K562 (cell line): ENCODE measurements around the gene SREBF1. TPM values are rescaled to one million over a fixed set of nuclear protein-coding genes. Genes with fewer than 3 reads are reported as not detected.

Experiments used
- ATAC-seq: fragments of 200-7000 bp; cut with Tn5 transposase; 3 replicates; pipeline ENCODE4 v1.9.1; 2020; ENCODE audit warnings: moderate library complexity
- BruUV-seq: library from RNA; stranded (reverse); fragments of 400-500 nt; replicated peaks from 2 replicates; lab custom pipeline; 2021; lab: Mats Ljungman, UMichigan
- CTCF ChIA-PET: fragments of 300-600 bp; formaldehyde crosslinking; extraction: SDS; loops from one replicate; lab custom pipeline; 2021; ENCODE audit warnings: low intra/inter-chr PET ratio; lab: Yijun Ruan, JAX
- POLR2A ChIA-PET: fragments of 300-600, 350-650 bp; sonication (Branson Sonifier 250); formaldehyde crosslinking; extraction: SDS; loops from one replicate; lab custom pipeline; 2021; ENCODE audit warnings: antibody characterized with exemption, inconsistent platforms; lab: Yijun Ruan, JAX
- DNase-seq, 4 experiments: peaks; one replicate each; pipeline versions ENCODE4 v3.0.0 to v3.0.0-alpha.2; 2011 to 2018; ENCODE audit warnings: low spot score in 3 of 4, mixed read lengths in 3 of 4; ENCODE audit errors: extremely low read depth in 1 of 4
- FAIRE-seq: peaks from 2 replicates; lab custom pipeline; 2011; peaks lifted over from hg19 to GRCh38; lab: Jason Lieb, UNC
- H2AFZ ChIP-seq: 2 replicates; pipeline ENCODE4 v1.6.0; 2011; ENCODE audit warnings: low read depth, low read length, control low read depth, inconsistent platforms
- H3K27ac ChIP-seq: fragments of 200-600 bp; 3 replicates; pipeline ENCODE4 v1.8.0; 2011; ENCODE audit warnings: low read depth, mild to moderate bottlenecking, control low read depth, inconsistent platforms, low read length, moderate library complexity, mixed read lengths; ENCODE audit errors: extremely low read depth
- H3K27me3 ChIP-seq, 2 experiments: fragments of 300-600 bp in 1 of 2; 2 replicates in 1 of 2; 3 replicates in 1 of 2; pipeline versions ENCODE4 v1.6.0 to v1.8.0; 2011; ENCODE audit warnings: inconsistent platforms in 2 of 2, low read length in 2 of 2, mild to moderate bottlenecking in 1 of 2, mixed read lengths in 1 of 2, moderate library complexity in 1 of 2; ENCODE audit not compliant: control insufficient read depth in 2 of 2, insufficient read depth in 2 of 2
- H3K36me3 ChIP-seq: fragments of 300-600 bp; 3 replicates; pipeline ENCODE4 v1.8.0; 2011; ENCODE audit warnings: mild to moderate bottlenecking, low read length, inconsistent platforms; ENCODE audit not compliant: control insufficient read depth, insufficient read depth
- H3K4me1 ChIP-seq, 2 experiments: fragments of 200-600 bp in 1 of 2; replicated peaks in 1 of 2; 2 replicates in 1 of 2; 3 replicates in 1 of 2; pipeline versions ENCODE4 v1.5.1 to v1.8.0; 2011; ENCODE audit warnings: inconsistent platforms in 2 of 2, low read length in 2 of 2, mild to moderate bottlenecking in 1 of 2, mixed read lengths in 1 of 2, moderate library complexity in 1 of 2; ENCODE audit not compliant: control insufficient read depth in 2 of 2, insufficient read depth in 2 of 2
- H3K4me2 ChIP-seq: 2 replicates; pipeline ENCODE4 v1.6.1; 2011; ENCODE audit warnings: low read length, control low read depth, inconsistent platforms, mixed read lengths; ENCODE audit not compliant: insufficient read depth
- H3K4me3 ChIP-seq: fragments of 200-600 bp; sonication (generic), shearing (Covaris generic); 2 replicates; pipeline ENCODE4 v1.5.1; 2016; ENCODE audit warnings: control low read depth, inconsistent platforms
- H3K79me2 ChIP-seq: fragments of 200-600 bp; 3 replicates; pipeline ENCODE4 v1.8.0; 2011; ENCODE audit warnings: low read length, inconsistent platforms; ENCODE audit not compliant: control insufficient read depth, insufficient read depth
- H3K9ac ChIP-seq, 2 experiments: 2 replicates each; pipeline versions ENCODE4 v1.6.0 to v1.6.1; 2011; ENCODE audit warnings: low read depth in 2 of 2, low read length in 2 of 2, control low read depth in 1 of 2, inconsistent platforms in 1 of 2, mild to moderate bottlenecking in 1 of 2, mixed read lengths in 1 of 2; ENCODE audit not compliant: insufficient read depth in 1 of 2
- H3K9me1 ChIP-seq: one replicate; pipeline ENCODE4 v1.6.0; 2011; ENCODE audit warnings: inconsistent platforms, mild to moderate bottlenecking, low read length, moderate library complexity; ENCODE audit not compliant: control insufficient read depth, insufficient read depth
- H3K9me3 ChIP-seq: replicated peaks from 2 replicates; pipeline ENCODE4 v1.5.1; 2011; ENCODE audit warnings: low read depth, low read length, inconsistent platforms; ENCODE audit not compliant: control insufficient read depth, insufficient read depth
- H4K20me1 ChIP-seq: replicated peaks from 2 replicates; pipeline ENCODE4 v1.6.1; 2011; ENCODE audit warnings: low read length, inconsistent platforms, mixed read lengths; ENCODE audit not compliant: control insufficient read depth, insufficient read depth
- ELF1 ChIP-seq: fragments of 200-800 bp; sonication (Bioruptor generic); IDR thresholded peaks from 2 replicates; pipeline ENCODE4 v1.6.1; 2016; ENCODE audit warnings: missing genetic modification characterization, missing compliant biosample characterization
- FOSL1 ChIP-seq: fragments of 200-800 bp; sonication (Bioruptor generic); conservative IDR thresholded peaks from 2 replicates; pipeline ENCODE4 v1.6.1; 2016; ENCODE audit warnings: missing genetic modification characterization, missing compliant biosample characterization
- MEF2D ChIP-seq: conservative IDR thresholded peaks from 2 replicates; pipeline ENCODE4 v1.6.1; 2016; ENCODE audit warnings: low read depth, missing genetic modification characterization, missing compliant biosample characterization
- MGA ChIP-seq: fragments of 450-650 bp; IDR thresholded peaks from 2 replicates; pipeline ENCODE4 v1.6.1; 2016; ENCODE audit warnings: mild to moderate bottlenecking, moderate library complexity
- TCF15 ChIP-seq: fragments of 250-450 bp; sonication (Bioruptor Pico); IDR thresholded peaks from 2 replicates; pipeline ENCODE4 v1.8.0; 2022; ENCODE audit warnings: moderate library complexity, mild to moderate bottlenecking, inconsistent platforms
- TEAD1 ChIP-seq, 2 experiments: fragments of 450-650 bp in 1 of 2; sonication (generic) in 1 of 2; formaldehyde crosslinking; IDR thresholded peaks; 2 replicates each; pipeline versions ENCODE4 v1.4.0 to v1.8.0; 2020 to 2022; ENCODE audit warnings: mild to moderate bottlenecking in 2 of 2, missing genetic modification reagents in 1 of 2
- USF2 ChIP-seq: sonication (generic); formaldehyde crosslinking; IDR thresholded peaks from 2 replicates; pipeline ENCODE4 v1.5.0; 2020; ENCODE audit warnings: missing genetic modification reagents
- ZC3H4 ChIP-seq: sonication (generic); formaldehyde crosslinking; IDR thresholded peaks from 2 replicates; pipeline ENCODE4 v1.9.0; 2021; ENCODE audit warnings: missing genetic modification reagents, borderline replicate concordance
- WGBS: fragments of 100-300 bp; shearing (Covaris generic); methylation state at CpG from one replicate; pipeline ENCODE4 v1.1.6; 2016; ENCODE audit warnings: low coverage, mixed read lengths; ENCODE audit not compliant: insufficient coverage; ENCODE audit errors: missing lambda C conversion rate; 5-methylcytosine and 5-hydroxymethylcytosine counted together
- in situ Hi-C: fragments of 300-500 bp; cut with MboI; formaldehyde crosslinking; loops from 4 replicates; pipeline ENCODE4 v1.15.0; 2018; ENCODE audit warnings: inconsistent platforms, mixed read lengths
- intact Hi-C: fragments of 100-400 bp; cut with micrococcal nuclease; formaldehyde crosslinking; loops from 2 replicates; pipeline ENCODE4 v1.14.2; 2022
- polyA plus RNA-seq, 8 experiments: library from polyadenylated mRNA; depleted of rRNA in 4 of 8; stranded (reverse) in 5 of 8; unstranded in 3 of 8; fragments of >200 nt; fragmentation: Nextera tagmentation in 2 of 8; fragmentation: Illumina TruSeq in 1 of 8; extraction: Ambion mirVana in 2 of 8; extraction: Trizol in 1 of 8; gene quantifications; 2 replicates each; pipeline versions ENCODE4 v1.2.1 to v1.2.3, GENCODE V29; 2011 to 2014; ENCODE audit warnings: inconsistent platforms in 1 of 8, missing spikeins in 1 of 8
- total RNA-seq, 7 experiments: library from RNA; depleted of rRNA in 6 of 7; stranded (reverse); fragments of >200 nt in 6 of 7; fragmentation: Illumina TruSeq in 2 of 7; extraction: Trizol in 2 of 7; gene quantifications; 2 replicates each; pipeline versions ENCODE4 v1.2.1 to v1.2.3, GENCODE V29; 2011 to 2021; ENCODE audit warnings: low replicate concordance in 1 of 7

SREBF1 gene
- total and polyA plus RNA-seq, 9 of the 15 experiments (the other 6 are each of a cell fraction or from before 2014, with no cell fraction given) = 1.6 to 169 (median 69.4) TPM

- no peaks in the 10 kb centered on the region for H3K9me1 ChIP-seq
- H3K27me3 ChIP-seq = no peaks in the 10 kb centered on the region
- ATAC-seq = peak; percentile 95
- ChIA-PET CTCF (no interaction called here), POLR2A (interaction anchor here (0.7 to 5.7 kb wide), 4 partner anchors 9 to 173 kb away, joined by 3 to 39 read pairs (median 9); partner anchors contain the start of gene SREBF1)
- H3K79me2 ChIP-seq = no peaks in the 10 kb centered on the region
- DNase-seq = peak; percentile 70 to 92 (median 77)
- peak overlapping the region; percentile 94 for H3K27ac ChIP-seq
- in situ Hi-C loops = no loop called here
- intact Hi-C loops = loop anchor here (2.0 kb wide), 1 partner anchor 13 kb away; the partner anchor contains the start of gene SREBF1
- no peaks in the 10 kb centered on the region for H3K36me3 ChIP-seq
- no peak overlapping the region for H3K4me3 ChIP-seq
- peak overlapping the region; percentile 84 for H2AFZ ChIP-seq
- H3K4me2 ChIP-seq = peak overlapping the region; percentile 44; the same call in 1 of the 2 replicates
- WGBS = 0% methylated on average over 2 of the region's 2 CpGs
- no TSS peak for BruUV-seq
- peaks cover 40 to 67% of the 10 kb centered on the region in 2 experiments for H3K4me1 ChIP-seq
- FAIRE-seq = peak; percentile 98
- no peaks in the 10 kb centered on the region for H4K20me1 ChIP-seq
- peak overlapping the region; percentile 64 to 76; a peak in 3 of 4 replicates for H3K9ac ChIP-seq
- no peaks in the 10 kb centered on the region for H3K9me3 ChIP-seq
- TF ChIP-seq FOSL1 (tag) (0 out of 2 replicates have a peak, but pooled peaks have one; percentile 12), TEAD1 (CRISPR knock-in tag; IDR thresholded peaks at IDR 0.05) (peak; percentile 27 to 85; a peak in 2 of 4 replicates), TCF15 (CRISPR knock-in tag) (peak; percentile 32; the same call in 1 of the 2 replicates), USF2 (CRISPR knock-in tag) (peak; percentile 33; the same call in 1 of the 2 replicates), MEF2D (tag) (peak; percentile 74), MGA (no peak; the same call in 1 of the 2 replicates), ELF1 (tag) (0 out of 2 replicates have a peak, but pooled peaks have one; percentile 19), ZC3H4 (CRISPR knock-in tag) (no peak)
Observed at GRCh38 chr17:17849845-17850373, 13.1 kb upstream of the SREBF1 start.
